ENCODE results near the gene PTPRN2. TPM values are rescaled to one million over a fixed set of nuclear protein-coding genes. Genes with fewer than 3 reads are reported as not detected.

Gene PTPRN2
- total and polyA plus RNA-seq, 9 of the 15 experiments (the other 6 are each of a cell fraction or from before 2014, with no cell fraction given), result not detected

GRCh38 chr7:158031867-158032308 lies 555.7 kb downstream of the PTPRN2 start (continued):
- TF ChIP-seq PTTG1 (tag; IDR thresholded peaks at IDR 0.05; ENCODE audit: low read depth) (no peak), CREBBP (IDR thresholded peaks at IDR 0.05; ENCODE audit: low read depth, low read length) (no peak), DDX20 (tag; IDR thresholded peaks at IDR 0.05; ENCODE audit: low read depth) (no peak), TARDBP (IDR thresholded peaks at IDR 0.05) (no peak), GABPB2 (CRISPR knock-in tag; conservative IDR thresholded peaks at IDR 0.05) (no peak), MLX (CRISPR knock-in tag; conservative IDR thresholded peaks at IDR 0.05) (no peak), KDM2B (CRISPR knock-in tag; IDR thresholded peaks at IDR 0.05) (no peak), TAL1 (IDR thresholded peaks at IDR 0.05) (no peak)

- no peaks in the 10 kb centered on the region for H3K9me3 ChIP-seq (replicated peaks; ENCODE audit: control insufficient read depth, insufficient read depth, low read depth, low read length)
- no peak for ATAC-seq
- no TSS peak for BruUV-seq (replicated peaks)
- no peaks in the 10 kb centered on the region for H3K9me1 ChIP-seq (ENCODE audit: control insufficient read depth, insufficient read depth, low read length)
- no peak for DNase-seq (ENCODE audit: extremely low read depth in 1 of 4, low spot score in 3 of 4)
- POLR2A ChIA-PET, result interaction anchor here (0.6 to 0.8 kb wide), 3 partner anchors 196 to 844 kb away, joined by 3 read pairs; no protein-coding TSS in a partner anchor
- no peak overlapping the region for H3K4me3 ChIP-seq
- no peaks in the 10 kb centered on the region for H3K36me3 ChIP-seq (ENCODE audit: control insufficient read depth, insufficient read depth, low read length)
- H3K27me3 ChIP-seq (ENCODE audit: control insufficient read depth in 2 of 2, insufficient read depth in 2 of 2, low read length in 2 of 2), result peaks cover 35 to 73% of the 10 kb centered on the region in 2 experiments
- H4K20me1 ChIP-seq (replicated peaks; ENCODE audit: control insufficient read depth, insufficient read depth, low read length), result peaks cover 9% of the 10 kb centered on the region; the same call in 1 of the 2 replicates
- WGBS (ENCODE audit: insufficient coverage, low coverage, missing lambda C conversion rate), result 0% methylated on average over 11 of the region's 11 CpGs
- intact Hi-C loops (cut with micrococcal nuclease), result no loop called here
- no peak for FAIRE-seq
- H2AFZ ChIP-seq (ENCODE audit: low read depth, low read length), result no peak overlapping the region
- no peak overlapping the region for H3K4me2 ChIP-seq (ENCODE audit: insufficient read depth, low read length)
- CTCF ChIA-PET (ENCODE audit: low intra/inter-chr PET ratio), result no interaction called here
- H3K9ac ChIP-seq (ENCODE audit: insufficient read depth in 1 of 2, low read depth in 2 of 2, low read length in 2 of 2), result no peak overlapping the region
- no peak overlapping the region for H3K27ac ChIP-seq (ENCODE audit: extremely low read depth, low read depth, low read length)
- H3K79me2 ChIP-seq (ENCODE audit: control insufficient read depth, insufficient read depth, low read length), result no peaks in the 10 kb centered on the region
- no peaks in the 10 kb centered on the region for H3K4me1 ChIP-seq (replicated peaks in 1 of 2; ENCODE audit: control insufficient read depth in 2 of 2, insufficient read depth in 2 of 2, low read length in 2 of 2)
- in situ Hi-C loops (cut with MboI), result no loop called here
- TF ChIP-seq SIRT6 (IDR thresholded peaks at IDR 0.05; ENCODE audit: low read depth, low read length) (no peak), NCOA6 (IDR thresholded peaks at IDR 0.05) (no peak), ZNF592 (IDR thresholded peaks at IDR 0.05) (no peak), MYNN (IDR thresholded peaks at IDR 0.05) (no peak), MYNN (CRISPR knock-in tag; IDR thresholded peaks at IDR 0.05) (no peak), SRF (CRISPR knock-in tag; IDR thresholded peaks at IDR 0.05) (no peak), RHOXF2B (CRISPR knock-in tag; conservative IDR thresholded peaks at IDR 0.05) (no peak), ZNF146 (CRISPR knock-in tag; IDR thresholded peaks at IDR 0.05; ENCODE audit: unreplicated experiment) (no peak), ATF1 (CRISPR knock-in tag; IDR thresholded peaks at IDR 0.05) (no peak), ATF1 (tag; IDR thresholded peaks at IDR 0.05) (no peak), HDAC2 (IDR thresholded peaks at IDR 0.05) (no peak), ZNF668 (CRISPR knock-in tag; IDR thresholded peaks at IDR 0.05) (no peak), POLR2A (conservative IDR thresholded peaks at IDR 0.05) (no peak), ZKSCAN3 (CRISPR knock-in tag; IDR thresholded peaks at IDR 0.05) (no peak), RBFOX2 (IDR thresholded peaks at IDR 0.05; ENCODE audit: low read depth, low read length) (no peak)
Observed at GRCh38 chr7:158030566-158030965, 557.1 kb downstream of the PTPRN2 start.
